Peyer's patch (tissue), 4 donors: Measurements from ENCODE around the gene KLHDC8B. TPM values are rescaled to one million over a fixed set of nuclear protein-coding genes. Genes with fewer than 3 reads are reported as not detected.

ENCODE experiments used
- DNase-seq, 3 donors: peaks; one replicate each; pipeline ENCODE4 v3.0.0-alpha.2; 2017 to 2019
- H3K27ac ChIP-seq, 4 donors: fragments of 200-600 bp; sonication (generic); one replicate each; pipeline ENCODE4 v1.5.1; 2016 to 2019
- H3K27me3 ChIP-seq, 2 donors: fragments of 200-600 bp; sonication (generic); one replicate each; pipeline ENCODE4 v1.5.1; 2019
- H3K36me3 ChIP-seq, 3 donors: fragments of 200-600 bp; sonication (generic); one replicate each; pipeline ENCODE4 v1.5.1; 2016 to 2019
- H3K4me1 ChIP-seq, 4 donors: fragments of 200-600 bp; sonication (generic); one replicate each; pipeline ENCODE4 v1.5.1; 2016 to 2019
- H3K4me3 ChIP-seq, 4 donors: fragments of 200-600 bp; sonication (generic); 1 replicate in 3 of 4; 2 replicates in 1 of 4; pipeline ENCODE4 v1.5.1; 2016 to 2019; ENCODE audit warnings: mild to moderate bottlenecking in 1 of 4
- H3K9me3 ChIP-seq, 4 donors: fragments of 200-600 bp; sonication (generic); one replicate each; pipeline ENCODE4 v1.5.1; 2016 to 2019; ENCODE audit warnings: mild to moderate bottlenecking in 1 of 4
- POLR2A ChIP-seq, 2 donors: fragments of 450-650 bp; IDR thresholded peaks; one replicate each; pipeline ENCODE4 v1.5.1; 2017; ENCODE audit warnings: antibody characterized with exemption in 2 of 2, mild to moderate bottlenecking in 2 of 2, moderate library complexity in 2 of 2
- total RNA-seq, 4 donors: library from RNA; depleted of rRNA; stranded (reverse); fragments of >200 nt; gene quantifications; one replicate each; pipeline ENCODE4 v1.1.0, GENCODE V29; 2016
- TF ChIP-seq, protein P1 (sequence below), 6 experiments: fragments of 450-650 bp in 4 of 6; fragments of 200-600 bp in 2 of 6; sonication (generic) in 1 of 6; IDR thresholded peaks; one replicate each; pipeline ENCODE4 v1.5.1; 2017 to 2019; ENCODE audit warnings: antibody characterized with exemption in 6 of 6, mild to moderate bottlenecking in 3 of 6, moderate library complexity in 1 of 6

KLHDC8B gene
- total RNA-seq, 4 donors from 2014 or later = 3.9 to 13.7 (median 9.5) TPM

DNA sequence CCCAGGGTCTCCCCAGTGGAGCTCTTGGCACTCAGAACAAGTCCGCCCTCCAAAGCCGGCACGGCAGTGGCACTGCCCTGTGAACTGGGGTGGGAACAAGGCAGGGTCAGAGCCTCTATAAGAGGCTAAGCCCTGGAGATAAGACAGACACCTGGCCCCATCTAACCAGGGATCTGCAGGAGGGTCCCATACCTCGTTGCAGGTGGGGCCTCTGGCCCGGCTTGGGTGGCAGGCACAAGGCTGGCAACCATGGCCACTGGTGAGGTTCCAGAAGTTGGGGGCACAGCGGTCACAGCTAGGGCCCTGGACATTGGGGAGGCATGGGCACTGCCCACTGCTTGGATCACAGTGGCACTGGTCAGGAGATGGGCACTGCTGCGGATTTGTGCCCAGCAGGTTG lies 47.2 kb upstream of the KLHDC8B start:
- Histone ChIP-seq H3K9me3 (no peaks in the 10 kb centered on the region), H3K4me3 (no peak overlapping the region), H3K4me1 (peaks cover 4 to 8% (median 6%) of the 10 kb centered on the region in 4 donors), H3K36me3 (peaks cover 0 to 46% (median 0%) of the 10 kb centered on the region in 3 donors), H3K27me3 (no peaks in the 10 kb centered on the region), H3K27ac (no peak overlapping the region)
- TF ChIP-seq POLR2A (IDR thresholded peaks at IDR 0.05) = no peak
- TF ChIP-seq, protein P1, sequence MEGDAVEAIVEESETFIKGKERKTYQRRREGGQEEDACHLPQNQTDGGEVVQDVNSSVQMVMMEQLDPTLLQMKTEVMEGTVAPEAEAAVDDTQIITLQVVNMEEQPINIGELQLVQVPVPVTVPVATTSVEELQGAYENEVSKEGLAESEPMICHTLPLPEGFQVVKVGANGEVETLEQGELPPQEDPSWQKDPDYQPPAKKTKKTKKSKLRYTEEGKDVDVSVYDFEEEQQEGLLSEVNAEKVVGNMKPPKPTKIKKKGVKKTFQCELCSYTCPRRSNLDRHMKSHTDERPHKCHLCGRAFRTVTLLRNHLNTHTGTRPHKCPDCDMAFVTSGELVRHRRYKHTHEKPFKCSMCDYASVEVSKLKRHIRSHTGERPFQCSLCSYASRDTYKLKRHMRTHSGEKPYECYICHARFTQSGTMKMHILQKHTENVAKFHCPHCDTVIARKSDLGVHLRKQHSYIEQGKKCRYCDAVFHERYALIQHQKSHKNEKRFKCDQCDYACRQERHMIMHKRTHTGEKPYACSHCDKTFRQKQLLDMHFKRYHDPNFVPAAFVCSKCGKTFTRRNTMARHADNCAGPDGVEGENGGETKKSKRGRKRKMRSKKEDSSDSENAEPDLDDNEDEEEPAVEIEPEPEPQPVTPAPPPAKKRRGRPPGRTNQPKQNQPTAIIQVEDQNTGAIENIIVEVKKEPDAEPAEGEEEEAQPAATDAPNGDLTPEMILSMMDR (IDR thresholded peaks at IDR 0.05) = no peak
- no peak for DNase-seq

DNA sequence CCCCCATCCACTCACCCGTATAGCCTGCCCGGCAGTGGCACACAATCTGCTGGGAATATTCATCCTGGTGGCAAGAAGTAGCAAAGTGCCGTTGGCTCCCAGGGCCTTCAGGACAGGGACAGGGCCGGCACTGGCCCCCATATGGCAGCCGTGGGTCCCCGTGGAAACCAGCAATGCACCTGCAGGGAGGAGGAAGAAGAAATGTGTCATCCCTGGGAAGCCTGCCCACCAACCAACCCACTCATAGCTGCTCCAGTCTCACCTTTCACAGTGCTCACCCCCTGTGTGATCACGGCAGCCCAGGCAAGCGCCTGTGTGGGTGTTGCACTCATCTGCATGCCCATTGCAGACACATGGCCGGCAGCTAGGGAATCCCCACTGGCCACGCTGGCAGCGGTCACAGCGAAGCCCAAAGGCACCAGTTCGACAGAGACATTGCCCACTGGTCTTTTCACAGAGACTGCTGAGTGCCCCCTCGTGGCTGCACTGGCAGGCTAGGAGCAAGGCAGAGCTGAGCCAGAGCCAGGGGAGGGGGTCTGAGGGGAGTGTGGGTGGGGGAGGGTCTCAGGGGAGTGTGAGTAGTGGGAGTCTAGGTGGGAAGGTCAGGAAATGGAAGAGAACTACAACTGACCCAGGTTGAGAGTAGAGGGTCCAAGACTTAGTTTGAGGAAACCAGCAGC lies 46.3 kb upstream of the KLHDC8B start:
- no peaks in the 10 kb centered on the region for H3K9me3 ChIP-seq
- TF ChIP-seq POLR2A (IDR thresholded peaks at IDR 0.05) = no peak
- TF ChIP-seq, protein P1 (IDR thresholded peaks at IDR 0.05) = no peak
- H3K27me3 ChIP-seq = no peaks in the 10 kb centered on the region
- H3K4me1 ChIP-seq = peaks cover 0 to 5% (median under 1%) of the 10 kb centered on the region in 4 donors
- no peak overlapping the region for H3K4me3 ChIP-seq
- H3K36me3 ChIP-seq = peaks cover 0 to 48% (median 0%) of the 10 kb centered on the region in 3 donors
- no peak overlapping the region for H3K27ac ChIP-seq
- DNase-seq = no peak

DNA sequence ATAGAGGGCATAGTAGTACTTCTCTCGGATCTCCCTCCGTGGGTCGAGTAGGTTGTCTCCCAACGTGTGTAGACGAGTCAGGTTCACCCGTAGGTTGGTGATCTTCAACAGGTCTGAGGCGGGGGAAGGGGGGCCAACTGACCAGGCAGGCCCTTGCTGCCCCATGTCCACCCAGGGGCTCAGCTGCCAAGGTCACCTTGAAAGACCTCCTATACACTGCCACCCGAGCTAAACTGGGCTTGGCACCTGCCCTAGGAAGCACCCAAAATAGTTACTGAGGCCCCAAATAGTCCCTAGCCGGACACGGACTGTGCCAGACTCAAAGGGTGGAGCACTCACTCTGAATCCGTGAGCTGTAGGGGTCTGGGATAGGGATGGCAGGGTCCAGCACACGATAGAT lies 40.4 kb upstream of the KLHDC8B start:
- Histone ChIP-seq H3K9me3 (no peaks in the 10 kb centered on the region), H3K27me3 (no peaks in the 10 kb centered on the region), H3K4me1 (peaks cover 0 to 37% (median 0%) of the 10 kb centered on the region in 4 donors), H3K36me3 (peaks cover 0 to 23% (median 0%) of the 10 kb centered on the region in 3 donors), H3K4me3 (no peak overlapping the region), H3K27ac (no peak overlapping the region)
- DNase-seq = no peak
- TF ChIP-seq, protein P1 (IDR thresholded peaks at IDR 0.05) = no peak
- no peak for TF ChIP-seq POLR2A (IDR thresholded peaks at IDR 0.05)

DNA sequence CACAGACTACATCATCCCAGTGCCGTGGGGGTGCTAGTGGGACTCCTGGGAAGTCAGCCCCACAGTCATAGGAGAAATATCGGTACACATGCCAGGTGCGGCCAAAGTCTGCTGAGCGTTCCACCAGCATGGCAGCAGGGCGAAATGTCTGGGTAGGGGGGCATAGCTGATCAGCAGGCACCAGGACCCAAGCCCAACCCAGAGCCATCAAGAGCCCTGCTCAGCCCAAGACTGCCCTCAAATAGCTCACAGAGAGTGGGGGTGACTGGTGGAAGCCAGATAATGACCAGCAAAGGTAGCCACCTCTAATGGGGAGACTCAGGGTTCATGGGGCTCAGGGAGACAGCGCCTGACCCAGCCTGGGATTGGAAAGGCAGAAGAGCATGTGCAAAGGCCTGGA lies 39.8 kb upstream of the KLHDC8B start:
- DNase-seq = no peak
- Histone ChIP-seq H3K27ac (peak overlapping the region in 1 of 4 donors; percentile 76), H3K4me3 (peak overlapping the region in 2 of 4 donors; percentile 60 to 66), H3K36me3 (peaks cover 0 to 18% (median 0%) of the 10 kb centered on the region in 3 donors), H3K4me1 (peaks cover 0 to 37% (median 0%) of the 10 kb centered on the region in 4 donors), H3K9me3 (no peaks in the 10 kb centered on the region), H3K27me3 (no peaks in the 10 kb centered on the region)
- TF ChIP-seq, protein P1 (IDR thresholded peaks at IDR 0.05) = no peak
- TF ChIP-seq POLR2A (IDR thresholded peaks at IDR 0.05) = no peak

DNA sequence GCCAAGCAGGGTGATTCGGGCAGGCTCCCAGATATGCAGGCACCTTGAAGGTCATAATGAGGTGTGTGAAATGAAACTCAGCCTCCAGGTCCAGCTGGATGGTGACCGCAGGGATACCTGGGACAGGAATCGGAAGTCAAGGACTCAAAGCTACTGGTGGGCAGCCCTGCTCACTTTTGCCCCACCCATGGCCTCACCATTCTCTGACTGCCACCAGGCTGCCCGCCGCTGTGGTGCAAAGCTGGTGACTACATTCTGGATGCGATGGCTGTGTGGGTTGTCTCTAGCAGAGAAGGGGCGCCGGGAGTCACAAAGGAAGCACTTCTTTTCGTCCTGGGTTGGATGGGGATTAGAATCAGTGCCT lies 39.3 kb upstream of the KLHDC8B start:
- Histone ChIP-seq H3K27me3 (no peaks in the 10 kb centered on the region), H3K27ac (peak overlapping the region; percentile 64 to 87 (median 74)), H3K9me3 (no peaks in the 10 kb centered on the region), H3K36me3 (peaks cover 0 to 13% (median 0%) of the 10 kb centered on the region in 3 donors), H3K4me3 (peak overlapping the region; percentile 37 to 66 (median 50)), H3K4me1 (peaks cover 0 to 37% (median 0%) of the 10 kb centered on the region in 4 donors)
- no peak for DNase-seq
- TF ChIP-seq POLR2A (IDR thresholded peaks at IDR 0.05) = no peak
- TF ChIP-seq, protein P1 (IDR thresholded peaks at IDR 0.05) = no peak
